Placental pericyte (primary cell): Measurements from ENCODE around the gene NWD2. TPM values are rescaled to one million over a fixed set of nuclear protein-coding genes. Genes with fewer than 3 reads are reported as not detected.

Source experiments
- small RNA-seq: library from RNA; depleted of rRNA; stranded (forward); fragments of <200 nt; gene quantifications from one replicate; pipeline ENCODE3, GENCODE V24; 2012; ENCODE audit warnings: low replicate concordance
- total RNA-seq: library from RNA; depleted of rRNA; stranded (reverse); fragments of >200 nt; gene quantifications from 2 replicates; pipeline ENCODE4 v1.2.3, GENCODE V29; 2012

Gene NWD2
- total RNA-seq, result not detected in 2 replicates

GRCh38 chr4:37244583-37245390, at the start of gene NWD2:
TSS of gene NWD2 (plus strand) at chr4:37244743. CDS start at chr4:37245068, 325 bp downstream.

Small RNAs within 50 kb of the gene (small RNA-seq; reads per million reads assigned to genes)
- gene MIR4801, result not detected
